Liver (tissue), 3 donors: Measurements from ENCODE around the gene CGRRF1.

Source experiments
- RXRA ChIP-seq, 2 donors: IDR thresholded peaks; 2 replicates each; pipeline ENCODE4 v1.6.1; 2017 to 2018; ENCODE audit warnings: antibody characterized with exemption in 2 of 2, mild to moderate bottlenecking in 1 of 2
- TAF1 ChIP-seq: conservative IDR thresholded peaks from 2 replicates; pipeline ENCODE4 v1.6.1; 2016; ENCODE audit warnings: antibody characterized with exemption, mild to moderate bottlenecking
- TF ChIP-seq, protein P1 (sequence below): fragments of 150-350 bp; IDR thresholded peaks from 2 replicates; pipeline ENCODE4 v1.5.1; 2017; ENCODE audit warnings: improper control_type of control experiment, low read depth, low read length; ENCODE audit not compliant: missing input control
- donor health status: healthy.
- donor health status: healthy.

DNA sequence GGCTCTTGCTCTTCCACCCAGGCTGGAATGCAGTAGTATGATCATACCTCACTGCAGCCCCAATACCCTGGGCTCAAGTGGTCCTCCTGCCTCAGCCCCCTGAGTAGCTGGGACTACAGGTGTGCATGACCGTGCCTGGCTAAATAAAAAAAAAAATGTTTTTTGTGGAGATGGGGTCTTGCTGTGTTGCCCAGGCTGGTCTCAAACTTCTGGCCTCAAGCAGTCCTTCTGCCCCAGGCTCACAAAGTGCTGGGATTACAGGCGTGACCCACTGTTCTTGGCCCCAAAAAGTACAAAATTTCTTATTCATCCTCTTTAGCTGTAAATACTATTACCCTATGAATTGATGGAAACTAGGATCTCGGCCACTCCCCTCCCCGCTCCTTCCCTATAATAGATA lies 14.7 kb downstream of the CGRRF1 start:
- TF ChIP-seq, protein P1, sequence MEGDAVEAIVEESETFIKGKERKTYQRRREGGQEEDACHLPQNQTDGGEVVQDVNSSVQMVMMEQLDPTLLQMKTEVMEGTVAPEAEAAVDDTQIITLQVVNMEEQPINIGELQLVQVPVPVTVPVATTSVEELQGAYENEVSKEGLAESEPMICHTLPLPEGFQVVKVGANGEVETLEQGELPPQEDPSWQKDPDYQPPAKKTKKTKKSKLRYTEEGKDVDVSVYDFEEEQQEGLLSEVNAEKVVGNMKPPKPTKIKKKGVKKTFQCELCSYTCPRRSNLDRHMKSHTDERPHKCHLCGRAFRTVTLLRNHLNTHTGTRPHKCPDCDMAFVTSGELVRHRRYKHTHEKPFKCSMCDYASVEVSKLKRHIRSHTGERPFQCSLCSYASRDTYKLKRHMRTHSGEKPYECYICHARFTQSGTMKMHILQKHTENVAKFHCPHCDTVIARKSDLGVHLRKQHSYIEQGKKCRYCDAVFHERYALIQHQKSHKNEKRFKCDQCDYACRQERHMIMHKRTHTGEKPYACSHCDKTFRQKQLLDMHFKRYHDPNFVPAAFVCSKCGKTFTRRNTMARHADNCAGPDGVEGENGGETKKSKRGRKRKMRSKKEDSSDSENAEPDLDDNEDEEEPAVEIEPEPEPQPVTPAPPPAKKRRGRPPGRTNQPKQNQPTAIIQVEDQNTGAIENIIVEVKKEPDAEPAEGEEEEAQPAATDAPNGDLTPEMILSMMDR: no peak
- TF ChIP-seq RXRA (IDR thresholded peaks at IDR 0.05): no peak
- no peak for TF ChIP-seq TAF1
